NCI-H226 (cell line): ENCODE data around the gene RNFT2.
A peak's percentile ranks its signal among the peaks of the same experiment; 100 is the strongest.
"Not testable (repeated sequence)": the region's sequence is repeated elsewhere in the genome, so short reads cannot be mapped to it uniquely, and the experiment has no call there.

Experiments
- DNase-seq: peaks from one replicate; pipeline ENCODE4 v3.0.0-alpha.2; 2015

The RNFT2 gene

DNA sequence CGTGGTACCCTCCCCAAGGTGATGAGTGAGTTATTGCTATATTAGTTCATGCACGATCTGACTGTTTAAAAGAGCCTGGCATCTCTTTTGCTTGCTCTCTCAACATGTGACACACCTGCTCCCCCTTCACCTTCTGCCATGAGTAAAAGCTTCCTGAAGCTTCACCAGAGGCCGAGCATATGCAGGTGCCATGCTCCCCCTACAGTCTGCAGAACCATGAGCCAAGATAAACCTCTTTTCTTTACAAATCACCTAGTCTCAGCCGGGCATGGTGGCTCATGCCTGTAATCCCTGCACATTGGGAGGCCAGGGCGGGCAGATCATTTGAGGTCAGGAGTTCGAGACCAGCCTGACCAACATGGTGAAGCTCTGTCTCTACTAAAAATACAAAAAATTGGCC, 61.8 kb downstream of the RNFT2 start:
- no peak for DNase-seq

DNA sequence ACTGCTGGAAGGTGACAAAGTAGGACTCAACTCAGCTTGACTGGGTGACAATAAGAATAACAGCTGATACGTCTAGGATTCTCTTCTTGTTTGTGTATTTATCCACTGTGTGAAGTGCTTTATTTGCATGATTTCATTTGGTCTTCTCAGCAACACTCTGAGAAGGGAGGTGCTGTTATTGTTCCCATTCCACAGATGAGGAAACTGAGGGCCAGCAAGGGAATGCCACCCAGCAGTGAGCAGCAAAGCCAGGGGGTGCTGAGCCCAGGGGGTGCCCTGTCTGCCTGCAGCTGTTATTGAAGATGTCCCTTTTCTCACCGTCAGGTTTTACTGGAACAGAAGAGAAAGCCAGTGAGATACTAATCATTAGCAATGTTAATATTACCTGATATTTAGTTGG, 62.8 kb downstream of the RNFT2 start:
- no peak for DNase-seq

DNA sequence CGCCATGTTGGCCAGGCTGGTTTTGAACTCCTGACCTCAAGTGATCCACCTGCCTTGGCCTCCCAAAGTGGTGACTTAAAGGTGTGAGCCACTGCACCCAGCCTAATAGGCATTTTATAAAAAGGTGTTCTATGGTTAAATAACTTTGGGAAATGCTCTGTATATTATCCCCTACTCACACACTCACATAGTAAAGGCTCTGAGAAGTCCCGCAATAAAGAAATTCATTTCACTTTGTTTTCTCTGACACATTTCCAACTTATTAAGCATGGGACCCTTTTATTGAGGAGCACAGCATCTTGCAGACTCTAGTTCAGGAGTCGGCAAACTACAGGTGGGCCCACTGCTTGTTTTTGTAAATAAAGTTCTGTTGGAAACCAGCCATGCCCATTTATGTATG, 63.9 kb downstream of the RNFT2 start:
- no peak for DNase-seq

DNA sequence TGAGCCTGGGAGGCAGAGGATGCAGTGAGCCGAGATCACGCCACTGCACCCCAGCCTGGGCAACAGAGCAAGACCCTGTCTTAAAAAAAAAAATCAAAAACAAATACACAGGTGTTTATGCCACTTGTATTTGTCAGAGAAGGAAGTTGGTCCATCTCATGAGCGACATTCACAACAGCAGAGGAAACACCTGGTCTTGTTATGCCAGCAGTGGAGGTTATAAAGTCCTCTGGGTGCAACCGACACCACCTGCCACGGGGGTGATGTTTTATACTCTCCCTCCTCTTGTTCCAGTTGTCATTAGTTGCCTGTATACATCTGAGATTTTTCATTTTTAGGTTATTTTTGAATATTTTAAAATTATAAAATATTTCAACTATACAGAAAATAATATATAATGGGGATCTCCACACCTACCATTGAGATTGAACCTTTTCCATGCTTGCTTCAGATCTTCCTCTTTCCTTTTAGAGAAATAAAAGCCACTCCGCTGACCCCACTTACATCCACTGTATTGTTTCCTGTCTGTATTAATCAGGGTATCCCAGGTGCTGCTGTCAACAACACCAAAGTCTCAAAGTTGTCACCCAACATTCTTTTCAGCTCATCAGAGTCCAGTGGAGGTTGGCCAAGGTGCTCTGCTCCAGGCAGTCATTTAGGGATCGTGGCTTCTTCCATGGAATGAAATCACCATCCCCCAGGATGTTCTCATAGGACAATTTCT, 65.1 kb downstream of the RNFT2 start:
- DNase-seq, result no peak

DNA sequence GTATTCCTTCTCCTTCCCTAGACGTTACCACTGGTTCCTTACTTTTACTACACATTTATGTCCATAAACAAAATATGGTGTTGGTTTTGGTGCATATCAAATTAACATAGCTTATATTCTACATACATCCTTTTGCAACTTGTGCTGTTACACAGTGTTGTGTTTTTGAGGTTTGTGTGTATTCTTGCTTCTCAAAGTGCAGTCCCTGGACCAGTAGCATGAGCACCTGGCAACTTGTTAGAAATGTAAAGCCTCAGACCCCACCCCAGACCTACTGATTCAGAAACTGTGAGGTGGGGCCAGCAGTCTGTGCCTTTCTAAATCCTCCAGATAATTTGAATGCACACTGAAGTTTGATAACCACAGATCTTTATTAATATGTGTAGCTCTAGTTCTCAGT, 65.9 kb downstream of the RNFT2 start:
- DNase-seq, result no peak

DNA sequence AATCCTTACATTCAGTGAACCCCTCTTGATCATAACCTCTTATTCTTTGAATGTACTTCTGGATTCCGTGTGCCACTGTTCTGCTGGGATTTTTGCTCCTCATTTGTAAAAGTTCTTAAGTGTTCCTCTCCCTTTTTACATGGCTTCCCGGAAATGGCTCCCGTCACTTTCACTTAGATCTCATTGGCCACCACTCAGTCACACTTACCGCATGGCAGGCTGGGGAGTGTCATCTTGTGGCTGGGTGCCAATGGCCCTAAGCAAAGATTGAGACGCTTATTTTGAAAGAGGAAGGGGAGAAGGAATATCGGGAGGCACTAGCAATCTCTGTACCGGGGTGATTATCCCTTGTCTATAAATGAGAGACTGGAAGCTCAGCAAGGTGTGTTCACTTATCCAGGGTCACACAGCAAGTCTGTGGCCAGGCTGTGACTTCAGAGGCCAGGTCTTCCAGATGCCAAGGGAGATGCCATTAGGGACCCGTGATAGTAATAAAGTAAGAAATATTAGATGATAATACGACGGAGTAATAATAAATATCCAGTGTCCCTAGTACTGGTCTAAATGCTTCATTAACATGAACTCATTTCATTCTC, 68.8 kb downstream of the RNFT2 start:
- DNase-seq, result no peak

DNA sequence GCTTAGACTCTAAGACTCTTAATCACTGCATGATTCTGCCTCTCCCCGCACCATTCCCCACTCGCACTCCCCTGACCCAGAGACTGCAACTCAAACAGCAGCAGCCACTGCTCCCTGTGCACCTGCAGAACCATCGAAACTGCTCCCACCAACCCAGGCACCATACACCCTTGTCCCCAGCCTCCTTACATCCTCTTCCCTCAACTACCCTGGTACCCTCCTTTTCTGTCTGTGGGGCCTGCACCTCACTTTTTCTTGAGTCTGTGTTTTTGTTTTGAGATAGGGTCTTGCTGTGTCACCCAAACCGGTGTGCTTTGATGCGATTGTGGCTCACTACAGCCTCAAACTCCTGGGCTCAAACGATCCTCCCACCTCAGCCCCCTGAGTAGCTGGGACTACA, 69.4 kb downstream of the RNFT2 start:
- no peak for DNase-seq

DNA sequence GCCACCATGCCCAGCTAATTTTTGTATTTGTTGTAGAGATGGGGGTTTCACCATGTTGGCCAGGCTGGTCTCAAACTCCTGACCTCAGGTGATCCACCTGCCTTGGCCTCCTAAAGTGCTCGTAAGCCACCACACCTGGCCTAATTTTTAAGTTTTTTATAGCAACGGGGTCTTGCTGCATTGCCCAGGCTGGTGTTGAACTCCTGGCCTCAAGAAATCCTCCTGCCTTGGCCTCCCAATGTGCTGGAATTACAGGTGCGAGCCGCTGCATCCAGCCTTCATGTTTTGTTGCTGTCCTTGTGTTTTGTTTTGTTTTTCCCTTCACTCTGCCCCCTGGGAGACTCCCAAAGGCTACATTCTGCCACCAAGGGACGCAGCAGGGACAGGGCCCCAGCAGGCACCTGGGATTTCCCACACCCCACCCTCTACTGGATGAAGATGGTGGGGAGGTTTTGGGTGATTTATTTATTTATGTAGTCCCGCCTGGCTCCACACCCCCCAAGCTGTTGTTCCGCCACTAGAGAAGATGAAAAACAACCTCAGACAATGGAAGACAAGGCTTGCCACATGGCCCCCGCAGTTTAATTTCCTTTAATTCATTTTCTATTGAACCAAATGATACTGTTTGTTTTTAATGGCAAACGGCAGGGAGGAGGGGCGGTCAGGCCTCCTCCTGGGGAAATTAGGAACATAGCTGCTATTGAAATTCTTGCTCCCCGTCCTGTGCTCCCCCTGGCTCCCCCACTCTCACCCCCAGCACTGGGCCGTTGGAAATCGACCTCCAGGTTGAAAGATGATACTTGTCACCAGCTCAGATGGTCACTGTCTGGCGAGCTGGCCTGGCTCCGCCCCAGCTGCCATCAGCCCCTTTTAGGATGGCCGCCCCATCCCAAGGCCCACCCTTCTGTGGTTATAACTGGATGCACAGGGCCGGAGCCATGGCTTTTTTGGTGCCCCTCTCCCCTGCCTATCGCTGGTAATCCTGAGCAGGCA, 70.3 kb downstream of the RNFT2 start:
- no peak for DNase-seq

DNA sequence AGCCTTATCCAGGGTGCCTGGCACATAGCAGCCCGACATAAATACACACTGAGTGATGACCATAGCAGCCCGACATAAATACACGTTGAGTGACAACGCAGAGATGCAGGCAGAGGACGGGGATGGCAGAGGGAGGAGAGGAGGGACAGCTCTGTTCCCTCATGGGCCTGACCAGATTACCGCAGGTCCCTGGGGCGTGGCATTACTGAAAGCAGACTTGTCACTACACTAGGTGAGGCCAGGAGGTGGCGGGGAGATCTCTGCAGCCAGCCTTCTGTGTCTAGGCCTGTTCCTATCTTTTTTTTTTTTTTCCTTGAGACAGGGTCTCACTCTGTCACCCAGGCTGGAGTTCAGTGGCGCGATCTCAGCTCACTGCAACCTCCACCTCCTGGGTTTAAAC, 74.1 kb downstream of the RNFT2 start:
- no peak for DNase-seq

DNA sequence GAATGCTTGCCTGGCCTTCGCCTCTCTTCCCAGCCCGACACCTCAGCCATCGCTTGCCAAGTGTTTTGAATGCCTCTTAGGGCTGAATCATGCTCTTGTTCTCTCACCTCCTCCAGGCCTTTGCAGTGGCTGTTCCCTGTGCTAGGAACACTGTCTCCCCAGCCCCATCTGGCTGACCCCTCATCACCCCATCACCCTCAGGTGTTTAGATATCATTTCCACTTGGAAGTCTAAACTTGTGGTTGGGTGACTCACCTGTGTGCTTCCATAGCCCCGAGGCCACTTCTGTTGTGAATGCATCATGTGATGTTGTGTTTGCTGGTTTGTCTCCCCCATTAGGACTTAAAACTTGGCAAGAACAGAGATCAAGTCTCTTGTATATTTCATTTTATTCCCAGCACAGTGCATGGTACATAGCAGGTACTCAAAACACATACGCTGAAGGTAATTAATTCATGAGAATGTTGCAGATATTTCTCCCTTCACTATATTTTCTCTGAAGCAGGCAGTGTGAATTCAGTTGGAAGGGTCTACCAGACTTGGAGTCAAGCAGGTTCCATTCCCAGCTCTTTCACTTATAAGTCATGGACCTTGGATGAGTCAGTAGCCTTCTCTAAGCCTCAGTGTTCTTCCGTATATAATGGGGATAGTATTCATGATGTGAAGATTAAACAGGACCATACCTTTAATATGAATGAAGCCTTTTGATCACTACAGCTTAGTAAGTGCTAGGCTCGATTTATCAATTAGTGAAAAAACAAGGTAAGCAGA, 75.3 kb downstream of the RNFT2 start:
- peak; percentile 51 for DNase-seq

DNA sequence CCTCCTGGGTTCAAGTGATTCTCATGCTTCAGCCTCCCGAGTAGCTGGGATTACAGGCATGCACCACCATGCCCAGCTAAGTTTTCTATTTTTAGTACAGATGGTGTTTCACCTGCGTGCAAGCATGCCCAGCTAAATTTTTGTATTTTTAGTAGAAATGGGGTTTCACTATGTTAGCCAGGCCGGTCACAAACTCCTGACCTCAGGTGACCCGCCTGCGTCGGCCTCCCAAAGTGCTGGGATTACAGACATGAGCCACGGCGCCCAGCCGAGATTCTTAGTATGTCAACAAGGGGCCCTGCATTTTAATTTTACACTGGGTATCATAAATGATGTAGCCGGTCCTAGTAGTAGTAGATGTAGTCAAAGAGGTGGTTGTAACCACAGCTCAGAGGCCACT, 76.7 kb downstream of the RNFT2 start:
- not testable (repeated sequence) for DNase-seq

DNA sequence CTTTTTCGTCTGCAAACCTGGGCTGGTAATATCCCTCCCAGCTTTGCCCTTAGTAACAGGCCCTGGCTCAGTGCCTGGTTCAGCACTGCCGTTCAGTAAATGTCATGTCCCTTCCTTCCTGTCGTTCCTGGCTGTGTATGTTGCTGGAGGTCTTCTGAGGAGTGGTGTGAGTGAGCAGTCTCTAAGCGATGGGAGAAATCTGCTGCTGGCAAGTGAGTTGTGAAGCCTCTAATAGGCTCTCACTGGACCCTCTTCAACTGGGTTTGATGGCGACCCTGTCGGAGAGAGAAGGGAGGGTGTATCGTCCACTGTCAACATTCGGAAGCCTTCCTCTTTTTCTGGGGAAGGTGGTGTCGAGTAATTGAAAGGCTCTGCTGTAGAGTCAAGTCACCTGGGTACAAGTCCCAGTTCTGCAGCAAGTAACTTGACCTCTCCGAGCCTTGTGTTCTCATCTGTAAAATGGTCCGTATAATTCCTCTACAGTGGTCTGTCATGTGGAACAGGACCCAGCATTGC, 80.3 kb downstream of the RNFT2 start:
- no peak for DNase-seq

DNA sequence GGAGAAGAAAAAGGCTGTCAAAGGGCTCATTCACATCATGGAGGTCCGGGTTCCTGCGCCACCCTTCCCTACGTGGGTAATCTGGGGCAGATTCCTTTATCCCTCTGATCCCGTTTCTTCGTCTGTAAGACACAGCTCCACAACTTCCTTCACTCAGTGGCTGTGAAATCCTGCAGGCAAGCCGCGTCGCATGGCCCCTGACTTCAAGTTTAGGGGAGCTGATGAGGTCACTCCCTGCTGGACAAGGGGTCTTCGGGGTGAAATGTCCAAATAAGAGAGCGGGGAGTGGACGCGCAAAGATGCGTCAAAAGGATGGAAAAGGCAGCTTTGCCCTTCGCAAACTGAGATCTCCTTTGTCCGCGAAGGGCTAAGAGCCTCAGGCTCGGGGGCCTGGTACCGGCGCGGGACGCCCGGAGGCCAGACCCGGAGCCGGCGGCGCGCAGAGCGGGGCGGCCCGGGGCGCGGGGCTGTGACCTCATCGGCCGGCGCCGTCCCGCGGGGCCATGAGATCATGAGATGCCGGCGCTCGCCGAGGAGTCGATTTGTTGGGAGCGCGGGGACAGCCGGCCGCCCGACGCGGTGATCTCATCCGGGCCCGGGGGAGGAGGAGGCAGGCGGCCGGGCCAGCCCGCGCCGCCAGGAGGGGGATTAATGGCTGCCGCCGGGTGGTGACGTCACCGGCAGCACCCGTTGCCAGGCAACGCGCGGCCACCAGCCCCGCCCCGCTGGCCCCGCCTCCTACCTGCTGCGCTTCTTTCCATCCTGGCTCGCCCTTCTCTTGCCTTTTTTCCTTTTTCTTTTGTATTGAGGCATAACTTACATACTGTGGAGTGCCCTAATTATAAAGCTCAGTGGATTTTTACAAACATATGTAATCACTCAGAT, 81.1 kb downstream of the RNFT2 start:
- peak; percentile 88 for DNase-seq

DNA sequence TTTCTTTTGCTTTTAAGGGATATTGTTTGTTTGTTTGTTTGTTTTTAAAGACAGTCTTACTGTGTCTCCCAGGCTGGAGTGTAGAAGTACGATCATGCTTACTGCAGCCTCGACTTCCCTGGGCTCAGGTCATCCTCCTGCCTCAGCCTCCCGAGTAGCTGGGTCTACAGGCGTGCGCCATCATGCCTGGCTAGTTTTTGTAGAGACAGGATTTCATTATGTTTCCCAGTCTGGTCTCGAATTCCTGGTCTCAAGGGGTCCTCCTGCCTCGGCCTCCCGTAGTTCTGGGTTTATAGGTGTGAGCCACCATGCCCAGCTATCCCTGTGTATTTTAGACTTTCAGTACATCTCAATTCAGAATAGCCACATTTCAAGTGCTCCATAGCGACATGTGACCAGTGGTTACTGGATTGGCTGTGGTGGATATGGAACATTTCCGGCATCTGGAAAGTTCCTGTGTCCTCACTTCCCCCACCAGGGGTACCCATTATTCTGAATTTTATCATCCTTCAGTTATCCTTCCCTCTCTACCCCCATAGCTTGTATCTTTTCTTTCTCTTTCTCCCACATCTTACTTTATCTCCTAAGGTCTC, 82.0 kb downstream of the RNFT2 start:
- no peak for DNase-seq

DNA sequence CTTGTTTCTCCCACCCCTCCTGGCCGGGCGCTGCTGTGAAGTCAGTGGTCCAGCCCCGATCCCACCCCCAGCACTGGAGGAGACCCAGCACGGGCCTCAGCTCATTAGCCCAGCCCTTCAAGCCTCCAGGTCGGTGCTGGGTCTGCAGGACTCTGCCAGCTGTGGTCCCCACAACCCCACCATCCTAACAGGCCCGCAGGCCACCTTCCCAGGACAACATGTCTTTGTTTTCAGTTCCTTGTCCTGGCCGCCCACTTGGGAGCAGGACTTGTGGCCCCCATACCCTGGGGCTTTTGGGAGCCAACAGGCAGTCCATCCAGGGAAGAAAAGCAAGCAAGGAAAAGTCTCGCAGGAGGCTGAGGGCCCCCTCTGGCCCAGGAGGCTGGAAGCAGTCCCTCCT, 83.2 kb downstream of the RNFT2 start:
- DNase-seq, result no peak

DNA sequence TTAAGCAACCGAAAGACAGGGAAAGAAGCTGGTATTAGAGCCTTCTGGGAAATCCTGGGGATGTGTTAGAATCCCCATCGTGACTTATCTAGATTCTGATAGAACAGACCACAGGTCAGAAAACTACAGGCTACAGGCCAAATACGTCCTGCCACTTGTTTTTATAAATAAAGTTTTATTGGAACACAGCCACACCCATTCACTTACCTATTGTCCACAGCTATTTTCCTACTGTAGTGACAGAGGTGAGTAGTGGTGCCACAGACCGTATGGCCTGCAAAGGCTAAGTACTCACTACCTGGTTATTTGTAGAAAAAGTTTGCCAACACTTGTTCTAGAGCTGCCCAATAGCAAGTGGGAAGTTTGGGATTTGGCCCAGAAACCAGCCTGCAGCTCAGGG, 89.3 kb downstream of the RNFT2 start:
- no peak for DNase-seq

DNA sequence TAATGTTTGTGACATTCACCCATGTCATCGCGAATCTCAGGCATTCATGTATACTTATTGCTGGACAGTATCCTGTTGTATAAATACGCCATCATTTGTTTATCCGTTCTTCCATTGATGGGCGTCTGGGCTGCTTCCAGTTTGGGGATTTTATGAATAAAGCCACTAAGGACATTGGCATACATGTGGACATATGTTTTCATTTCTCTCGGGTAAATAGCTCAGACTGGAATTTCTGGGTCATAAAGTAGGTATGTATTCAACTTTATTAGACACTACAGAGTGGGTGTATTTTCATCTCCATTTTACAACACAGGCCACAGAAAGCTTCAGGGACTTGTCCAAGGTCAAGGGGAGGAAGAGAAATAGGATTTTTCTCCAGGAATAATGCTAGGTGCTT, 94.2 kb downstream of the RNFT2 start:
- DNase-seq, result no peak

DNA sequence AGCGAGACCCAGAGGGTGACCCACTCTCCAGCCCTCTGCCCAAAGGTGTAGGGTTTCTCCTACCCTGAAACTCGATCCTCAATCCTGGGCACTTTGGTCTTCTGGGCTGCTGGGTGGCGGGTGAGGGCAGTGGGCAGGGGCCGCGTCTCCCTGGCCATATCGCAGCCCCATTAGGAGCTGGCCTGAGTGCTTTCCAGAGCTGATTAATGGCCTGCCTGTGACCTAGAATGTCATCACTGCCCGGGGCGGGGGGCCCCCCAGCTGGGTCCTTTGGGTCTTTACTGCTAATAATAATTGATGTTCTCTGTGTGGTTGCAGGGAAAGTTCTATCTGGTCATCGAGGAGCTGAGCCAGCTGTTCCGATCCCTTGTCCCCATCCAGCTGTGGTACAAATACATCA, 95.4 kb downstream of the RNFT2 start:
- DNase-seq, result no peak

DNA sequence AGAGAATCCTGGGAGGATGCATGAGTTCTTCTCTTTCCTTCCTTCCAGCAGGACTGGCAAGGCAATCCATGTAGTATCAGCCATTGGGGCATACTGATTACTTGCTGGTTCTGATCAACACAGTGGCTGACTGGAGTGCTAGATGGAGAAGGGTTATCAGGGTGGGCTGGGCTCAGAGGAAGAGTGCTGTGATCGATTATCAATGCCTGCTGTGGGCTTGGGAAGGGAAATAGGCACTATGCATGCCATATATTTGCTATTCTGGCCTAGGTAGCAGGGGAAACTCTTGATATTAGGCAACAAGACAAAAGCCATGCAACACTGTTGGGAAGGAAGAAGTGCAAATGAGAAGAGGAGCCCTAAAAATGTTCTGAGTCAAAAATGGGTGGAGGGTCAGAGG, 97.4 kb downstream of the RNFT2 start:
- no peak for DNase-seq

DNA sequence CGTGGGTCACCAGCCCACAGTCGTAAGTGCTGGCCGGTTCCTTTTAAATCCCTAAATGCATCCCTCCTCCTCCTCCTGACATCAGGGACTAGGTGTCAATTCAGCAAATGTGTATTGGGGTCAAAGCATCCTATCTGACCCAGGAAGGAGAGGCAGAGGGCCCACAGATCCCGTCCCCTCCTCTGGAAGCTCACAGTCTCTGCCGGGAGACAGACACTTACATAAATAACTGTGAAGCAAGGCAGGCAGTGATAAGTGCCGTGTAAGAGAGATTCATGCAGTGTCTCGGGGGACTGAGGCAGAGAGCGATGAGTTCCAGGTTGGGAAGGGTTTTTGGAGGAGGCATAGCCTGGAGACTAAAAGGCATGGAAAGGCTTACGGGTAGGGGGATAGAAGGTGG, 99.0 kb downstream of the RNFT2 start:
- DNase-seq, result no peak

DNA sequence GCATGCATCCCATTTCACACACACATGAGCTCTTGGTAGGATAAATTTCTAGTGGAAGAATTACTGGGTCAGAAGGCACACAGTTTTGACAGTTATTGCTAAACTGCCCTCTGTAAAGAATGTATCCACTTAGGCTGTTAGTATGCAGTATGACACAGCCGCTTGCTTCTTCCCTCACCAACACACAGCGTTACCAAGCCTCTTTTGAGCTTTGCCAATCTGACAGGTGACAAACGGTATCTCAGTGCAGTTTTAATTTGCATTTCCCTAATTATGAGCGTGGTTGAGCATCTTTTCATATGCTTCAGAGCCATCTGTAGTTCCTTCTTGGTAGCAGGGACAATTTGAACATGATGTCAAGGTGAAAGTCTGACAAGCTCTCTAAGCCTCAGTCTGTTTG, 100.2 kb downstream of the RNFT2 start:
- DNase-seq, result no peak
